Stomach (tissue), 9 donors: ENCODE measurements around the gene GABRR3. TPM values are rescaled to one million over a fixed set of nuclear protein-coding genes. Genes with fewer than 3 reads are reported as not detected.
A peak's percentile ranks its signal among the peaks of the same experiment; 100 is the strongest.

Experiments
- DNase-seq, 2 donors: peaks; one replicate each; pipeline versions ENCODE4 v3.0.0 to v3.0.0-alpha.2; 2013 to 2019
- H3K27ac ChIP-seq, 5 donors: fragments of 200-600 bp in 4 of 5; sonication (generic) in 4 of 5; one replicate each; pipeline ENCODE4 v1.5.1; 2013 to 2019; ENCODE audit warnings: mild to moderate bottlenecking in 1 of 5, moderate library complexity in 1 of 5
- H3K27me3 ChIP-seq, 3 donors: fragments of 200-600 bp; sonication (generic); one replicate each; pipeline ENCODE4 v1.5.1; 2017 to 2019; ENCODE audit warnings: mixed run types in 1 of 3
- H3K36me3 ChIP-seq, 4 donors: fragments of 200-600 bp; sonication (generic); 1 replicate in 3 of 4; 2 replicates in 1 of 4; pipeline ENCODE4 v1.5.1; 2016 to 2019
- H3K4me1 ChIP-seq, 4 donors: fragments of 200-600 bp; sonication (generic); one replicate each; pipeline ENCODE4 v1.5.1; 2016 to 2019
- H3K4me3 ChIP-seq, 4 donors: fragments of 200-600 bp; sonication (generic) in 3 of 4; one replicate each; pipeline ENCODE4 v1.5.1; 2016 to 2019; ENCODE audit warnings: mild to moderate bottlenecking in 1 of 4
- H3K9me3 ChIP-seq, 4 donors: fragments of 200-600 bp; sonication (generic); one replicate each; pipeline ENCODE4 v1.5.1; 2016 to 2019
- CTCF ChIP-seq, 7 experiments: fragments of 450-650 bp in 4 of 7; fragments of 200-600 bp in 3 of 7; sonication (generic) in 3 of 7; IDR thresholded peaks; one replicate each; pipeline ENCODE4 v1.5.1; 2016 to 2019; ENCODE audit warnings: antibody characterized with exemption in 7 of 7, control low read depth in 2 of 7, mild to moderate bottlenecking in 1 of 7
- EP300 ChIP-seq: sonication (generic); formaldehyde crosslinking; IDR thresholded peaks from one replicate; pipeline ENCODE4 v1.6.1; 2017; ENCODE audit warnings: antibody characterized with exemption
- POLR2A ChIP-seq, 4 donors: fragments of 450-650 bp; IDR thresholded peaks; one replicate each; pipeline ENCODE4 v1.6.1; 2016; ENCODE audit warnings: antibody characterized with exemption in 4 of 4, control low read depth in 2 of 4, mild to moderate bottlenecking in 1 of 4, moderate library complexity in 1 of 4
- POLR2AphosphoS5 ChIP-seq, 3 donors: sonication (generic); formaldehyde crosslinking; IDR thresholded peaks; one replicate each; pipeline ENCODE4 v1.6.1; 2016; ENCODE audit warnings: antibody characterized with exemption in 3 of 3
- WGBS, 5 donors: extraction: QIAGEN DNeasy Blood & Tissue Kit in 3 of 5; methylation state at CpG; one replicate each; pipeline versions ENCODE4 v1.1.5 to v1.1.7; 2013 to 2018; 5-methylcytosine and 5-hydroxymethylcytosine counted together
- intact Hi-C: fragments of 100-400 bp; cut with DNase I; formaldehyde crosslinking; loops from one replicate; pipeline ENCODE4 v1.15.1; 2023; ENCODE audit warnings: low total_unique reads
- polyA plus RNA-seq, 3 donors: library from polyadenylated mRNA; stranded (reverse); fragments of 200-250 nt; gene quantifications; one replicate each; pipeline ENCODE4 v1.2.3, GENCODE V29; 2013
- total RNA-seq, 5 donors: library from RNA; depleted of rRNA; stranded (reverse); fragments of >200 nt; gene quantifications; one replicate each; pipeline versions ENCODE4 v1.1.0 to v1.2.3, GENCODE V29; 2014 to 2016
- donor health status: healthy with polysubstance abuse.
- donor health status: Bipolar disorder and iron deficiency.
- donor health status: healthy.

GABRR3 gene
- total and polyA plus RNA-seq, 8 donors, result not detected

DNA sequence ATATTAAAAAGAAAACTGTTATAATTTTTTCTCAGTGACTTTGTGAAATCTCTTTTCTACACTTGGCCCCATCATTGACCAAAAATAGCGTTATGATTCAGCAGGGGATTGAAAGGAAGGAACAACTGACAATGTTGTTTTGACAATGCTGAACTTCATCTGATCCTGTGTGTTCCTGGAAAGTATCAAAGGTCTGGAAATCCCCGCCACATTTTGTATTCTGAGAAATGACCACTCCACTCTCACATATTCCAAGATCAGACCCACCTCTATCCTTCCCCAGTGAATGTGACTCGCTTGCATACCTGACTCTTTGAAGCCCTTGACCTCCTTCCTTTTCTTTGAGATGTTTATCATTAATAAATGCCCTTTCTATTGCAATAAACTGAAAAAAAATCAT lies 53.2 kb downstream of the GABRR3 start:
- DNase-seq, result peak in 1 of 2 donors; percentile 49
- WGBS, 5 donors, result 44 to 73% (median 58%) methylated on average over 3 of the region's 3 CpGs
- H3K9me3 ChIP-seq, result no peaks in the 10 kb centered on the region
- H3K27ac ChIP-seq, result peak overlapping the region in 3 of 5 donors; percentile 21 to 44 (median 25)
- peak in 1 of 3 donors; percentile 51 for TF ChIP-seq POLR2AphosphoS5 (IDR thresholded peaks at IDR 0.05)
- no peak for TF ChIP-seq POLR2A (IDR thresholded peaks at IDR 0.05)
- H3K4me1 ChIP-seq, result peaks cover 0 to 22% (median 9%) of the 10 kb centered on the region in 4 donors
- H3K4me3 ChIP-seq, result no peak overlapping the region
- intact Hi-C loops, result no loop called here
- H3K36me3 ChIP-seq, result no peaks in the 10 kb centered on the region
- no peaks in the 10 kb centered on the region for H3K27me3 ChIP-seq

GRCh38 chr3:97979610-97980009 lies 55.5 kb downstream of the GABRR3 start:
- H3K27me3 ChIP-seq, result no peaks in the 10 kb centered on the region
- intact Hi-C loops, result no loop called here
- H3K9me3 ChIP-seq, result no peaks in the 10 kb centered on the region
- TF ChIP-seq POLR2A (IDR thresholded peaks at IDR 0.05) (no peak), EP300 (no peak), CTCF (IDR thresholded peaks at IDR 0.05) (no peak), POLR2AphosphoS5 (IDR thresholded peaks at IDR 0.05) (no peak)
- WGBS, 5 donors, result 81 to 89% (median 89%) methylated on average over 2 to 3 of the region's 3 CpGs
- H3K27ac ChIP-seq, result no peak overlapping the region
- peaks cover 0 to 22% (median 9%) of the 10 kb centered on the region in 4 donors for H3K4me1 ChIP-seq
- no peaks in the 10 kb centered on the region for H3K36me3 ChIP-seq
- no peak overlapping the region for H3K4me3 ChIP-seq
- DNase-seq, result no peak

DNA sequence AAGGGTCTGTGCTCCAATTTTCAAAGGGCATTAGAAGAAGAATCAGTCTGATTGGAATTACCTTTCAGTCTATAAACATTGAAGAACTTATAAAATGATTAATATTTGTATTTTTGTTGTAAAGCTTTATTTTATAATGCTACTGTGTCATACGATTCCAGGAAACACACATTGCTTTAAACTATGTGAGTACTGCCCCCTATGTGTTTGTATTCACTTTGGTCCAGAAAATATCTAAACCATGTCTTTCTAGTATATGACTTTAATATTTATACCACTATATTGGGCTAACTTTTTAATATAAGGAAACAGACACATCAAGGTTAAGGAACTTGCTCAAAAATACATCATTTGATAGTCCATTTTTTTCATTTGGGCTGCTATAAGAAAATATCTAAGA lies 59.6 kb downstream of the GABRR3 start:
- H3K27me3 ChIP-seq, result no peaks in the 10 kb centered on the region
- H3K27ac ChIP-seq, result no peak overlapping the region
- 52 to 80% (median 74%) methylated on average over 1 of the region's 1 CpG for WGBS, 5 donors
- no peak for DNase-seq
- no peak overlapping the region for H3K4me3 ChIP-seq
- no peaks in the 10 kb centered on the region for H3K36me3 ChIP-seq
- no peak for TF ChIP-seq POLR2AphosphoS5 (IDR thresholded peaks at IDR 0.05)
- no peak for TF ChIP-seq EP300
- no peak for TF ChIP-seq POLR2A (IDR thresholded peaks at IDR 0.05)
- TF ChIP-seq CTCF (IDR thresholded peaks at IDR 0.05), result no peak
- peaks cover 9 to 21% (median 16%) of the 10 kb centered on the region in 4 donors for H3K4me1 ChIP-seq
- intact Hi-C loops, result no loop called here
- H3K9me3 ChIP-seq, result no peaks in the 10 kb centered on the region

- H3K4me3 ChIP-seq, result no peak overlapping the region
- no peak for TF ChIP-seq POLR2A (IDR thresholded peaks at IDR 0.05)
- intact Hi-C loops, result no loop called here
- no peaks in the 10 kb centered on the region for H3K9me3 ChIP-seq
- H3K27ac ChIP-seq, result no peak overlapping the region
- no peak for DNase-seq
- H3K36me3 ChIP-seq, result no peaks in the 10 kb centered on the region
- H3K4me1 ChIP-seq, result peaks cover 9 to 26% (median 18%) of the 10 kb centered on the region in 4 donors
- no peaks in the 10 kb centered on the region for H3K27me3 ChIP-seq
- WGBS, 5 donors, result 66 to 77% (median 71%) methylated on average over 3 of the region's 3 CpGs
Measured at GRCh38 chr3:97974996-97975395, 60.1 kb downstream of the GABRR3 start.

DNA sequence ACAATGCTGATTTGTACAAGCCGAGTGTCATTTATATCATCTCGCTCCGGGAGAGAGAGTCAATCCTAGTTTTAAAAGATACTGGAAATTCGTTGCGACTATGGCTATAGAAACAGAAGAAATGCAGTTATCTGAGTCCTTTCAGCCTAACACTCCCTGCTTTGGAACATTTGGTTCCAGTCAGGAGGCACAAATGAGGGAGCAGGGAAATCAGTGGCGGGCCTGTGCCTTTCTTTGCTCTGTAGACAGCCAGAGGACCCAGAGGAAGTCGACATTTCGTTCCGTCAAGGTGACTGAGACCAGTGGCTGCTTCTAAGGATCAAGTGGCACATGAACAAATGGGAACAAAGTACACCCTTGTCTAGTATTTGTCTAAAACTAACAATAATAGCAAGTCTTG lies 62.1 kb downstream of the GABRR3 start:
- intact Hi-C loops, result no loop called here
- H3K27ac ChIP-seq, result peak overlapping the region in 4 of 5 donors; percentile 86 to 95 (median 91)
- no peaks in the 10 kb centered on the region for H3K27me3 ChIP-seq
- DNase-seq, result no peak
- H3K36me3 ChIP-seq, result no peaks in the 10 kb centered on the region
- peaks cover 15 to 43% (median 27%) of the 10 kb centered on the region in 4 donors for H3K4me1 ChIP-seq
- no peaks in the 10 kb centered on the region for H3K9me3 ChIP-seq
- peak overlapping the region; percentile 63 to 95 (median 90) for H3K4me3 ChIP-seq
- 93 to 96% (median 95%) methylated on average over 9 of the region's 9 CpGs for WGBS, 5 donors
- TF ChIP-seq EP300, result no peak
- TF ChIP-seq POLR2A (IDR thresholded peaks at IDR 0.05), result no peak
- TF ChIP-seq CTCF (IDR thresholded peaks at IDR 0.05), result no peak
